Esophagus muscularis mucosa (tissue), 4 donors: Measurements from ENCODE around the gene LIM2. TPM values are rescaled to one million over a fixed set of nuclear protein-coding genes. Genes with fewer than 3 reads are reported as not detected.
A peak's percentile ranks its signal among the peaks of the same experiment; 100 is the strongest.
"Not testable (repeated sequence)": the region's sequence is repeated elsewhere in the genome, so short reads cannot be mapped to it uniquely, and the experiment has no call there.

Source experiments
- DNase-seq: peaks from one replicate; pipeline ENCODE4 v3.0.0-alpha.2; 2017; ENCODE audit errors: extremely low spot score
- H3K27ac ChIP-seq, 4 donors: fragments of 200-600 bp; sonication (generic); replicated peaks in 1 of 4; 1 replicate in 3 of 4; 2 replicates in 1 of 4; pipeline ENCODE4 v1.5.1; 2016 to 2019; ENCODE audit warnings: mild to moderate bottlenecking in 1 of 4
- H3K27me3 ChIP-seq, 4 donors: fragments of 200-600 bp; sonication (generic); one replicate each; pipeline versions ENCODE4 v1.5.1 to v1.6.0; 2016 to 2019
- H3K36me3 ChIP-seq, 4 donors: fragments of 200-600 bp; sonication (generic); one replicate each; pipeline ENCODE4 v1.5.1; 2016 to 2019
- H3K4me1 ChIP-seq, 4 donors: fragments of 200-600 bp; sonication (generic); one replicate each; pipeline ENCODE4 v1.5.1; 2016 to 2019
- H3K4me3 ChIP-seq, 4 donors: fragments of 200-600 bp; sonication (generic); 1 replicate in 2 of 4; 2 replicates in 2 of 4; pipeline ENCODE4 v1.5.1; 2016 to 2019; ENCODE audit warnings: mild to moderate bottlenecking in 4 of 4, moderate library complexity in 1 of 4
- H3K9me3 ChIP-seq, 4 donors: fragments of 200-600 bp; sonication (generic); 1 replicate in 3 of 4; 2 replicates in 1 of 4; pipeline ENCODE4 v1.5.1; 2016 to 2019
- CTCF ChIP-seq, 3 experiments: fragments of 200-600 bp in 2 of 3; fragments of 450-650 bp in 1 of 3; sonication (generic) in 2 of 3; IDR thresholded peaks; one replicate each; pipeline ENCODE4 v1.5.1; 2017 to 2019; ENCODE audit warnings: antibody characterized with exemption in 3 of 3, mild to moderate bottlenecking in 2 of 3, moderate library complexity in 1 of 3
- EP300 ChIP-seq: sonication (generic); formaldehyde crosslinking; IDR thresholded peaks from one replicate; pipeline ENCODE4 v1.6.1; 2017; ENCODE audit warnings: antibody characterized with exemption
- POLR2A ChIP-seq: fragments of 450-650 bp; IDR thresholded peaks from one replicate; pipeline ENCODE4 v1.6.1; 2017; ENCODE audit warnings: antibody characterized with exemption, moderate library complexity, mild to moderate bottlenecking, low read depth
- POLR2AphosphoS5 ChIP-seq, 2 donors: sonication (generic); formaldehyde crosslinking; IDR thresholded peaks; one replicate each; pipeline ENCODE4 v1.6.1; 2017; ENCODE audit warnings: antibody characterized with exemption in 2 of 2
- WGBS: methylation state at CpG from one replicate; pipeline ENCODE4 v1.1.5; 2018; 5-methylcytosine and 5-hydroxymethylcytosine counted together
- intact Hi-C: fragments of 100-400 bp; cut with DNase I; formaldehyde crosslinking; loops from one replicate; pipeline ENCODE4 v1.15.1; 2023
- total RNA-seq, 4 donors: library from RNA; depleted of rRNA; stranded (reverse); fragments of >200 nt; gene quantifications; one replicate each; pipeline versions ENCODE4 v1.1.0 to v1.2.1, GENCODE V29; 2016

Gene LIM2
- total RNA-seq, 4 donors from 2014 or later: not detected

DNA sequence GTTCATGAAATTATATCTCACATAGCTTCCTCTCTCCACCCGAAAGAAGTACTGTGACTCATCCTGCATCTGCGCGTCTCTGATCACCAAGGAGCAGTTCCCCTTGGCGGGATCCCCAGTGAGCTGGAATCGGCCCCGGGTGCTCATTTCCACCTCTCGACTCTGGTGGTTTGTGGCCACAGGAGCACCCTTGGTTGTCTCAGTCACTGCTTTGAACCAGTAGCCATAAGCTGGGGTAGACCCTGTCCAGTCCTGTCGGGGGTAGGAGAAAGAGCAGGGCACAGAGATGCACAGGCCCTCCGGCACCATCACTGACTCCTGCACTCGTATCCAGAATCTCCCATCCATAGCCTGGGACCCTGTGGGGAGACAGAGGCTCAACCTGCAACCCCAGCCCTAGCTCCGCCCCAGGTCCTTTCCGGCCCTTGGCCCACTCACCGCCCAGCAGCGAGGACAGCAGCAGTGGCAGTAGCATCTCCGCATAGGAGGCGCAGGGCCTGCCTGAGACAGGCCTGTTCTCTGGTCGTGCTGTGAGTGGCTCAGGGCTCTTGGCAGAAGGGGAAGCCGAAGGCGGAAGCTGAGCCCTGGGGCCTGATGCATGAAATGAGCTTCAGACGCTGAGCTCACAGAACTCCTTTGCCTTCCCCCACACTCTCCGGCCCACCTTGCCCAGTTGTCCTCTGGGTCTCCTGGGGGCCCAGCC is 29.5 kb upstream of the LIM2 start, which contains the start of gene SIGLEC10:
Gene SIGLEC10 (minus strand): TSS at position 536 of the 703 bp plus-strand sequence. CDS start 61 bp downstream, at position 475.
- Histone ChIP-seq H3K36me3 (no peaks in the 10 kb centered on the region), H3K27ac (no peak within 1 kb of the TSS), H3K27me3 (peaks cover 0 to 71% (median 0%) of the 10 kb centered on the region in 4 donors), H3K4me3 (no peak within 1 kb of the TSS), H3K9me3 (no peaks in the 10 kb centered on the region), H3K4me1 (peaks cover 0 to 9% (median 3%) of the 10 kb centered on the region in 4 donors)
- DNase-seq: no peak
- intact Hi-C loops: no loop called here
- 54% methylated on average over 18 of the region's 21 CpGs for WGBS
- TF ChIP-seq POLR2A (no peak), POLR2AphosphoS5 (IDR thresholded peaks at IDR 0.05) (no peak), CTCF (IDR thresholded peaks at IDR 0.05) (no peak), EP300 (no peak)

DNA sequence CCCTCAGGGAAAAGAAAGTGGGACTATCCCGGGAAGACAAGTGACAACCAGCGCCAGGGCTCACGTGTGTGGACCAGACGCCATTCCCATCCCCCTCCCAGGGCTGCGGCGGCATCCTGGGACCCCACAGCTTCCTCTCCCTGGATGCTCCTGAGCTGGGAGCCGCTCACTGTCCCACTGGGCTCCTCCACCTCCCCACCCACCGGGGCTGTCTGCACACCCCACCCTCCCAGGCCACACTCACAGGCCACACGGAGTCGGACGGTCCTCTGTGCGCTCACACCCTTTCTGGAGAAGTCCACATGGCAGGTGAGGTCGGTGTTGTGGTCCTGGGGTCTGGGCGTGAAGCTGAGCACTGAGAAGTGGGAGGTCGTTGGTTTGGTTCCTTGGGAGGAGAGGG is 28.6 kb upstream of the LIM2 start:
- H3K27me3 ChIP-seq: peaks cover 0 to 66% (median 0%) of the 10 kb centered on the region in 4 donors
- intact Hi-C loops, H3K4me1 ChIP-seq, DNase-seq, H3K9me3 ChIP-seq, H3K4me3 ChIP-seq, H3K27ac ChIP-seq, H3K36me3 ChIP-seq: not testable (repeated sequence)
- 60% methylated on average over 4 of the region's 15 CpGs for WGBS

DNA sequence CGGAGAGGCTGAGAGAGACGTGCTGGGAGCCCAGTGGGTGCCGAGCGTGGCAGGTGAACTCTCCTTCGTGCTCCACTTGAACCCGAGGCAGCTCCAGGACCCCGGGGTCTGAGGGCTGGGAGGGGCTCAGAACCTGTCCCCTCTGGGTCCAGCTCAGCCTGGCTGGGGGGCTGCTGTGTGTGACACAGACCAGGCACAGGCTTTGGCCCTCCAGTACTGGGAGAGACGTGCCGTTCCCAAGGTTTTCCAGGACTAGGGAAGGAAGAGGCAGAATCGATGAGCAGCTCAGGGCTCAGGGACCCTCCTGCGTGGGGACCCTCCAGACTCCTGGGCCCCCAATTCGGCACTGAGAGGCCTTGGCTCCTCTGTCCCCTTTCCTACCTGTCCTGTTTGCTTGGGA is 27.4 kb upstream of the LIM2 start:
- Histone ChIP-seq H3K36me3 (no peaks in the 10 kb centered on the region), H3K4me1 (no peaks in the 10 kb centered on the region), H3K27ac (no peak overlapping the region), H3K4me3 (no peak overlapping the region), H3K9me3 (no peaks in the 10 kb centered on the region), H3K27me3 (peaks cover 0 to 65% (median 0%) of the 10 kb centered on the region in 4 donors)
- TF ChIP-seq EP300: no peak
- no peak for TF ChIP-seq POLR2AphosphoS5 (IDR thresholded peaks at IDR 0.05)
- no peak for TF ChIP-seq CTCF (IDR thresholded peaks at IDR 0.05)
- TF ChIP-seq POLR2A: no peak
- no peak for DNase-seq
- no CpG with 5 or more reads among the region's 12 CpGs for WGBS
- intact Hi-C loops: no loop called here

DNA sequence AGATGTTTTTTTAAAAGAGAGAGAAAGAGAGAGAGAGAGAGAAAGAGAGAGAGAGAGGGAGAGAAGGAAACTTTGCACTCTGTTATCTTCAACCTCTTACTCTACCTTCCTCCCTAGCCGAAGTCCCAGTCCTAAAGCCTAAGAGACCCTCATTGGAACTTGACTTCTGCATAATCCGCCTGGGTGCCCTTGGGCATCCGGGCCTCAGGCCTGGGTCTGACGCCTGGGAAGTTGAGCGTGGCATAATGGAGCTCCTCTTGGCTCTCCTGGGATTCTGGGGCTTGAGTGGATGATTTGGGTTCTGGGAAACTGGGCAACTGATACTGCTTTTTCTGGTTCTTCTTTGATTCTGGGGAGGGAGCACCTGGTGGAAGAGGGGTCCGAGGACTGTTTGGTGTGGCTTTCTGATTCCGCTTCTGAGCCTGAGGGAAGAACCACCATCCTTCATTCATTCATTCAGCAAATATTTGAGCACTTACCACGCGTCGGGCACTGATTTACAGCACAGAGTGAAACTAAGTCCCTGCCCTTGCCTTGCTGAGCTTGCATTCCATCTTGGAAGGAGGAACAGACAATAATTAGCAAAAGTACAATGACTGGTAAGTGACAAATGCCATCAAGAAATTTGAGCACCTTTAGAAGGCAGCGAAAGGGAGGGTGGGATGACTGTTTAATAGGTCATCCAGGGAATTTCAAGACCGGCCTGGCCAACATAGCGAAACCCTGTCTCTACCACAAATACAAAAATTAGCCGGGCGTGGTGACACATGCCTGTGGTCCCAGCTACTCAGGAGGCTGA is 23.4 kb upstream of the LIM2 start:
- WGBS: 94% methylated on average over 13 of the region's 15 CpGs

GRCh38 chr19:51407511-51408131 is 19.8 kb upstream of the LIM2 start:
- intact Hi-C loops: loop anchor here (5.0 kb wide), 1 partner anchor 70 kb away; no protein-coding TSS in a partner anchor
- Histone ChIP-seq H3K4me1 (no peaks in the 10 kb centered on the region), H3K27me3 (peaks cover 0 to 43% (median 0%) of the 10 kb centered on the region in 4 donors), H3K4me3 (no peak overlapping the region), H3K36me3 (no peaks in the 10 kb centered on the region), H3K9me3 (peaks cover 0 to 3% (median 1%) of the 10 kb centered on the region in 4 donors), H3K27ac (no peak overlapping the region)
- TF ChIP-seq POLR2AphosphoS5 (IDR thresholded peaks at IDR 0.05) (no peak), CTCF (IDR thresholded peaks at IDR 0.05) (peak; percentile 42 to 57 (median 51))
- WGBS: 52% methylated on average over 6 of the region's 6 CpGs
- no peak for DNase-seq

More for the DNA sequence above, 23.4 kb upstream of the LIM2 start:
- Histone ChIP-seq H3K36me3 (no peaks in the 10 kb centered on the region), H3K4me1 (no peaks in the 10 kb centered on the region), H3K4me3 (no peak overlapping the region), H3K27me3 (peaks cover 0 to 36% (median 0%) of the 10 kb centered on the region in 4 donors), H3K27ac (no peak overlapping the region), H3K9me3 (peaks cover 0 to under 1% (median 0%) of the 10 kb centered on the region in 4 donors)
- intact Hi-C loops: no loop called here
- no peak for DNase-seq
- TF ChIP-seq EP300: no peak
